Cardiac septum (tissue), 1 donor: ENCODE results near the gene CENPM. TPM values are rescaled to one million over a fixed set of nuclear protein-coding genes. Genes with fewer than 3 reads are reported as not detected.

Experiments
- DNase-seq: peaks from one replicate; pipeline ENCODE4 v3.0.0-alpha.2; 2020; ENCODE audit warnings: low spot score
- intact Hi-C: fragments of 100-400 bp; cut with DNase I; formaldehyde crosslinking; loops from one replicate; pipeline ENCODE4 v1.14.0; 2022
- total RNA-seq: library from RNA; stranded (reverse); fragmentation: NEBNext Ultra II Directional; extraction: Animal tissue kit (Norgen Biotek cat#: 25700); gene quantifications from one replicate; pipeline ENCODE4 v1.2.1, GENCODE V29; 2021
- donor health status: DM: no; HTN: no; CAD: no.

The CENPM gene
- total RNA-seq, 1 donor from 2014 or later: 0.24 TPM

GRCh38 chr22:41935015-41935351 is 12.0 kb downstream of the CENPM start:
- no peak for DNase-seq
- intact Hi-C loops: loop anchor here (5.0 kb wide), 1 partner anchor 33 kb away; no protein-coding TSS in a partner anchor

GRCh38 chr22:41934284-41935014 is 12.5 kb downstream of the CENPM start:
- intact Hi-C loops: loop anchor here (5.0 kb wide), 1 partner anchor 32 kb away; no protein-coding TSS in a partner anchor
- no peak for DNase-seq

DNA sequence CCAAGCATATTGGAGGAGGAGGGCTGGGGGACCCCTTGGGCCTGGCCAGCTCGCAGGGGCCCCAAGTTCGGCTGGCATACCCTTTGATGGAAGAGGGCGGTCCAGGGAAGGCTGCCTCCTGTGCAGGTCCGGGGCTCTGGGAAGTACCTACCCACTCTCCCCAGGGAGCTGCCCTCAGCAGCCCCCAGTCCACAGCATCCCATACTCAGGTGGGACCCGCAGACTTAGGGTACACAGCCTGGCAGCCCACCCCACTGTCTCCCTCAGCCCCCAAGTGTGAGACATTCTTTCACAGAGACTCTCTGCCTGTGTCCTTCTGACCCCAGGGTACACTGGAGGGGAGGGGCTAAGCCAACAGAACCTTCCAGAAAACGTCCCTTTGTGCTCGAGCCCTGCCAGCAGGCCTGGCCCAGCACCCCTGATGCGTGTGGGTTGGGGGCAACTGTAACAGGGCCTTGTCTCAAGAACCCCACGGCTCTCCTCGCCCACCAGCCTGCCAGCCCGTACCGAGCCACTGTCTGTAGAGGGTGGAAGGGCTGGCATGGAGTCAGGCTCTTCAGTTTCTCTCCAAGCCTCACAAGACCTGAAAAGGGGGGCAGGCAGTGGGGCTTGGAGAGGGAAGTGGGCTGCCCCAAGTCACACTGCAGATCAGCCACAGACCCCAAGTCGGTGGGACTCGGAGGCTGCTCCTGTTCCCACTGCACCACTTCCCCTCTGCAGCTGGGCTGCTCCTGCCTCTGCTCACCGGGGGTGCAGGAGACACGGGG is 13.4 kb downstream of the CENPM start:
- no peak for DNase-seq
- intact Hi-C loops: no loop called here

- intact Hi-C loops: no loop called here
- no peak for DNase-seq
These were observed 14.6 kb downstream of the CENPM start for GRCh38 chr22:41932353-41932752.

GRCh38 chr22:41931701-41932269 is 15.2 kb downstream of the CENPM start:
- no peak for DNase-seq
- intact Hi-C loops: no loop called here

GRCh38 chr22:41929418-41929810 is 17.5 kb downstream of the CENPM start:
- no peak for DNase-seq

DNA sequence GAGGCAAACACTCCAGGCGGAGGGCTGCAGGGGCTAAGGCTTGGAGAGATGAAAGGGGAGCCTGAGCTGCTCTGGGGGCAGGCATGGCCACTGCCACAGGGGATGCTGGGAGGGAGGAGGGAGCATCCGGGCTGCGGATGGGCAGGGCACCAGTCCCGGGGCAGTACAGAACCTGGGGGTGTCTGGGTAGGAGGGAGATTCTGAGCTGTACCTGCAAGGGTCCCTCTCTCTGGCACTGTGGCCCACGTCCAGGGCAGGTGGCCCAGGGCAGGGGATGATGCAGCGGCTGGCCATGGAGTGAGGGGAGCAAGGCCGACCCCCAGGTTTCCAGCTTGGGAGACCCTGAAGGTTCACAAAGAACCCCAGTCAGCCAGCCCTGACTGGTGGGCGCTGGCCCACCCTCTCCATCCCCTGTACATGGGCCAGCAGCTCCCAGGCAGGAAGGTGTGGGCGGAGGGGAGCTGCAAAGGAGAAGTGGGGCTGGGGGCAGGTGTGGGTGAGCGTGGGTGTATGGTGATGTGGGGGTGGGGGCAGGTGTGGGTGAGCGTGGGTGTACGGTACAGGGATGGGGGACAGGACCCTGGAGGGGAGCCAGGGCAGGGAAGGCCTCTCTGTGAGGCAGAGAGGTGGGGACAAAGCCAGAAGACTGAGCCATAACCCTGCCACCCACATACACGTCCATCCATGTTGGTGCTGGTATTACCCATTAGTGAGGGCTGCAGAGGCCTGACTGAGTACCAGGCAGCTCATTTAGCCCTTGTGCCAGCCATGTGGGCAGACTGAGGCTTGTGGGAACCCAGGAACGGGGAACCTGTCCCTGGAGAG is 18.1 kb downstream of the CENPM start:
- no peak for DNase-seq
- intact Hi-C loops: no loop called here

More at GRCh38 chr22:41929418-41929810, 17.5 kb downstream of the CENPM start:
- intact Hi-C loops: no loop called here

DNA sequence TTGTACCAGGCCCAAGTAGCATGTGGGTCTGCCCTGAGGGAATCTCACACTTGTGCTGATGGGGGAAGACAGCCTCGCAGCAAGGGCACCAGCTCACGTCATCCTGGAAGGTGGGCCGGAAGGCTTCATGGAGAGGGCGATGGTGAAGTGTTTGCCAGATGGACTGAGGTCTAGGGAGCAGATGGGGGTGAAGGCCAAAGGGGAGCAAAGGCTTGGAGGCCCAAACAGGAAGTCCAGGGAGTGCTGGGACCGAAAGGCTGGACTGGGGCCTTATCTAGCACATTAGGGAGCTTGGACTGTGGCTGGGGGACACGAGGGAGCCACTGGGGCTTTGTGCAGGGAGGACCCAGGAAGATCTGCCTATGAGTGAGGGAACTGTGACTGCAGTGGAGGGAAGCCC is 19.1 kb downstream of the CENPM start:
- no peak for DNase-seq
- intact Hi-C loops: no loop called here

DNA sequence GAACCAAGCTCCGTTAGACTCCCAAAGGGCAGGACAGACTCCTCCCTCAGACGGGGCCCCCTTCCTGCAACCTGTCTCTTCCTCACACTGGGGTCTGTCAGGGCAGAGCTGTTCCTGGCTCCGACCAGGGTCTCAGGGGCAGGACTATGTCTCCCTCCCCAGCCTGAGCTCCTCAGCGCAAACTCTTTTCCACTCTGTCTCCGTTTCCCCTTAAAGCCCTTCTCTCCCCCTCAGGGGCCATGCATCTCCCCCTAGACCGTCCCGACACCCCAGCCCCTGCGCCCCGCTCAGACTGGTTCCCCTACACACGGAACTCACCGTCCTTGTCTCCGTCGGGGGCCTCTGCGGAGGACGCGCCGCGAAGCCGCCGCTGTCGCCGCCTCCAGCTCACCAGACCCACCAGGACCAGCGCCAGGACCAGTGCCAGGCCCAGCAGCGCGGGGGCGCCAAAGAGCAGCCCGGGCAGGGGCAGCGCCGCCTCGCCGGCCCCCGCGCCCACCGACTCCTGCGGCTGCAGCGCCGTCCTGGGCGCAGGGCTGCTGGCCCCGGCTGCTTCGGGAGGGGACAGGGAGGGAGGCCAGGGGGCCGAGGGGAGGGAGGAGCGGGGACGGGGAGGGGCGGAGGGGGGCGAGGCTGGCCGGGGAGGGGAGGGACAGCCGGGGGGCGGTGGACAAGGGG is 21.0 kb downstream of the CENPM start:
- intact Hi-C loops: no loop called here
- DNase-seq: no peak

- intact Hi-C loops: no loop called here
These were observed 23.2 kb downstream of the CENPM start for GRCh38 chr22:41923595-41924276.

GRCh38 chr22:41922940-41923594 is 23.9 kb downstream of the CENPM start:
- intact Hi-C loops: no loop called here
- no peak for DNase-seq

More at GRCh38 chr22:41923595-41924276, 23.2 kb downstream of the CENPM start:
- DNase-seq: no peak

DNA sequence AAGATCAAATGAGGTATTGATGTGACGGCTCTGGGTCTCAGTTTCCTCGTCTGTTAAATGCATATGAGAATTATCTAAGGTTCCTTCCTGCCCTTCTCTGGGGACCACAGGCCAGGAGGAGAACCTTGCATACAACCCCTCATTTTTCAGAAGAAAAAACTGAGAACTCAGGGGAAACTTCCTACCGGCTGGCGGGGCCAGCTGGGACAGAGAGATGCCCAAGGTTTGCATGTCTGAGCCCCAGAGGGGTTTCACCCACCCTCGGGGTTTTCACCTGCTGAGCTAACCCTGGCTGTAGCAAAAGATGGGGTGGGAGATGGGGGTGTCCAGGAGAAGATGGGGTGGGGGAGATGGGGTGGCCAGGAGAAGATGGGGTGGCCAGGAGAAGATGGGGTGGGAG is 24.6 kb downstream of the CENPM start:
- DNase-seq: no peak
- intact Hi-C loops: no loop called here

DNA sequence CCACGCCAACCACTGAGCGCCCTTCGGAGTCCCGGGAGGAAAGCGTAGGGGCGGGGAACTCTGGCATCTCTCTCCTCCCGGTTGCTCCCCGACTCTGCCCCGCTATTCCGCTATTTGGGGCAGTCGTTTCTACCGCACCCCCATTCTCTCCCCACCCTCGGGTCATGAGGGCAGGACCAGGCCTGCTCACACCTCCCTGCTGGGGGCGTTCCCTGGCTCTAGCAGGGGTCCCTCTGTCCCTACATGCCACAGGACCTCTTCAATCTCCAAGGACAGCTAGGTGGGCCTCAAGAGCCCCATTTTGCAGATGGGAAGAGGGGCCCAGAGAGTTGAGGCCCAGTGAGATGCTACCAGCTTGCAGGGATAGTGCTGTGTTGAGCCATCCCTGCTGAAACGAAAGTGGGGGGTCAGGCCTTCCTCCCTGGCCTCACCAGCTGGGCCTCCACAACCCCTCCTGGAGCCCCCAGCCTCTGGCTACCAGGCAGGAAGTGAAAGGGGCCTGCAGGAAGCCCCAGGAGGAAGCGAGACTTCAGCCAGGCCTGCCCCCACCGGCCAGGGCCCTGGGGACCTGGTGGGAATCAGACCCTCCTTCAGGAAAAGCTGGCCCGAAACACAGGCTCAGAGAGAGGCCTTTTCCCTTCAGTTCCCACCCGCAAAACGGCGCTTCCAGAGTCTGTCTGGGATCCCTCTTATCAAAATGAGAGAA is 26.5 kb downstream of the CENPM start:
- intact Hi-C loops: no loop called here
- DNase-seq: no peak

DNA sequence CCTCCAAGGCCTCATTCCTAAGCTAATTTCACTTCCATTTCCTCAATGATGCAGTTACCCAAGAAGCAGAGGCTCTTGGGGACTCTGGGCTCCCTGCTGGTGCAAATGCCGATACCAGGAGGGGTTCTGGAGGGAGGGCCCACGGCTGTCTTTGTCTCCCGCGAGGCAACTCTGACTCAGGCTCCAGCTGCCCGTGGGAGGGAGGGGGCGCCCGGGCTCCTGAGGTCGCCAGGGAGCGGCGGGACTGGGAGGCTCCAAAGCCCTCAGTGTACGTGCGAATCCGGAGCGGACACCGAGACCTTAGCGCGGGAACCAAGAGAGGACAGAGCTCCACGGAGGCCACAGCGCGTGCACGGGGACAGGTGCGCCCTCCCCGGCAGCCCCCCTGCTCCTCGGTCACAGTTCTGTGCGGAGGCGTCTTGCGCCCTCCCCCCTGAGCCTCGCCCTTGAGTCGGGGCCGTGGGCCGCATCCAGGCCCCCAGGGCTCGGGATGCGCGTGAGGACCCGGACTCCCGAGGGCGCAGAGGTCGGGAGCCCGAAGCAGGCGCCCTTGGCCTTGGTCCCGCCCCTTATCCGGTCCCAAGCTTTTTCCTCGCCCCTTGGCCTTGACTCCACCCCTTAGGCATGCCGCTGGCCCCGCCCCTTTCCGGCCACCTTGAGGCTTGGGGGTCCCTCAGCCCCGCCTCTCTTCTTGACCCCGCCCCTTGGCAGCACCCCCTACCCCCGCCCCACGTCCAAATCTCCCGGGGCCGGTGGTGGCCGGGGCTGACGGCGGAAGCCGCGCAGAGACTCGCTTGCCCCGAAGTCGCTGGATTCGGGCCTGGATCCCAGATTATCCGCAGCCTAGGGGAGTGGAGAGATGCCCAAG is 27.4 kb downstream of the CENPM start:
- no peak for DNase-seq
- intact Hi-C loops: no loop called here

DNA sequence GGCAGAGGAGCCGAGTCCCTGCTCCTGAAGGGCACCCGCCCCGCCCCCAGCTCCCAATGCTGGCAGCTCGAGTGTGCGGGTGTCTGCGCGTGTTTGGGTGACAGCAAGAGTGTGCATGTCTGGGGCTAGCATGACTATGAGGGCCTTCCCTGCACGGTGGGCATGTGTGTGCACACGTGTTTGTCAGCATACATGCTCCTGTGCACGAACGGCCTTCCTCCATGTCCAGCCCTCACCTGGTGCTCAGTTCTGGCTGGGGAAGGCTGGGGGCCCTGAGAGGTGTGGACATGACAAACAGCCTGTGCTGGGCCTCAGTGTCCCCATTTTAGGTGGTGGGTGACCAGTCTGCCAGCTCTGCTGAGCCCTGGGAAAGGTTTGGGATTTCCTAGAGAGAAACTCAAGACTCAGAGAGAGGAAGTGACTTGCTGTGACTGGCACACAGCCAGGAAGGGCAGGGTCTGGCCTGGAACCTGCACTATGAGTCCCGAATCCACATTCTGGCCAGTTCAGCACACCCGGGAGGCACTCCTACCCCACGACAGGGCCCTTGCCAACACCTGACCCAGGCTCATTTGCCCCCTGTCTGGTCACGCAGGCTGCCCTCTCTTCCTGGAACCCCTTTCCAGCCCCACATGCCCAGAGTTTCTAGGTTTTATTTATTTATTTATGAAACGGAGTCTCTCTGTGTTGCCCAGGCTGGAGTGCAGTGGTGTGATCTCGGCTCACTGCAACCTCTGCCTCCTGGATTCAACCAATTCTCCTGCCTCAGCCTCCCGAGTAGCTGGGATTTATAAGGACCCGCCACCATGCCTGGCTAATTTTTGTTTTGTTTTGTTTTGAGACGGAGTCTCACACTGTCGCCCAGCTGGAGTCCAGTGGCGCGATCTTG is 28.8 kb downstream of the CENPM start:
- intact Hi-C loops: no loop called here
- no peak for DNase-seq

GRCh38 chr22:41917375-41917902 is 29.5 kb downstream of the CENPM start:
- DNase-seq: no peak
- intact Hi-C loops: no loop called here
